ENCODE measurements around the gene SNRNP27.
"Not testable (repeated sequence)": the region's sequence is repeated elsewhere in the genome, so short reads cannot be mapped to it uniquely, and the experiment has no call there.

Gene SNRNP27

GRCh38 chr2:69947325-69947931, 53.7 kb downstream of the SNRNP27 start:
- DNase-seq = no peak

DNA sequence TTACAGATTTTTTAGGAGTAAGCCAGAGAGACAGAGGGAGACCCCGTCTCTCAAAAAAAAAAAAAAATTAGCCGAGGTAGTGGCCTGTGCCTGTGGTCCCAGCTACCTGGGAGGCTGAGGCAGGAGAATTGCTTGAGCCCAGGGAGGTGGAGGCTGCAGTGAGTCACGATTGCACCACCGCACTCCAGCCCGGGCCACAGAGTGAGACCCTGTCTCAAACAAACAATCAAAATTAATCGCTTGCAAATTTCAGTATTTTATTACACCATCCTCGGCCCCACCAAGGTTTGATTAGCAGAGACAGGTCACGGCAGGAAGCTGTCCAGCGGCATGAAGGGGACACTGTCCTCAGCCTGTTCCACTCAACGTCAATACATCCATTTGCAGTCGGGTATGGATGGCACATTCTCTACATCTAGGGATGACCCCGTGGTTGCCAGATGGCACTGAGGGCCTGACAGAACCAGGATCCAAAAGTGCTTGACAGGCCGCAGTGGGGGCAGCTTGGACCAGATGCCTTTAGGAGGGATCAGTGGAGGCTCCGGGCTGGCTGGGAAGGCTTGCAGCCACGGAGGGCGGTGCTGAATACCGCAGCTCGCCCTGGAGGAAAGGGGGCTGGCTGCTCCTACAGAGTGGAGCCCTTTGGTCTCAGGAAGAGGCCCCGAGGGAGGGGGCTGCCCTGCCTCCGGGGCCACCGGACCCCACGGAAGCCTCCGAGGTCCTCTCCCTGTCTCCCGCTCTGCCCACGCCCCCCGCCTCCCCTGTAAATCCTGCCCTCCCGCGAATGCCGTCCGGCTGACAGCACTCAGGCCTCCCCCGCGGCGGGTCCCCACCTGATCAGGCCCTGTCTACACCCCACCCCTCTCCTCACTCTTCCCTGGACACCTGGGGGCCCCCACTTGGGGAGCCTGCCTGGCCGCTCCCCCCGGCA, 54.5 kb downstream of the SNRNP27 start:
- DNase-seq = no peak

DNA sequence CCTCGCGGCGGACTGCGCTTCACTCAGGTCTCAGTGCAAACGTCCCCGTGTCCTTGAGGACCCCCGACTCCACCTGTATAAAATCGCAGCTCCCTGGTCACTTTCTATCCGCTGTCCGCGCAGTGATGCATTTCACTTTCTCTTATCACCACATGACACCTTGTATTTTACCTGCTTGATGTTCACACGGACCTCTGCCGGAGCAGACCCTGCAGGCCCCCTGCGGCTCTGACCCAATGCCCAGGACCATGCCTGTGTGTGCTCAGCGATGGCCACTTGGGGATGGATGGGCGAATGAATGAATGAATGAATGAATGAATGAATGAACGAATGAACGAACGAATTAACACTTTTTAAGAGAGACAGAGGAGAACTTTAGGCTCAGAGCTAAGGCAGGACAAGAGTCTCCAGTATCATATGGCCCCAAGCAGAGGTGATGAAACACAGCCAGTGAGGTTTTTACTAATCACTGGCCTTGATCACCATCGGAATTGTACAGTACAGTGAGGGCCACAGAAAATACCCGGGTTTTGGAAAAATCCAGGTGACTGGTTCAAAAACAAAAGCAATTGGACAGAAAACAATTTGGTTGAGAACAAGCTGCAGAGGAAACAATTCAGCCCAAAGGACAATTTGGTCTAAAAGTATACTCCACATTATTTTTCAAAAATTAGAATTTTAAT, 55.3 kb downstream of the SNRNP27 start:
- DNase-seq = no peak

DNA sequence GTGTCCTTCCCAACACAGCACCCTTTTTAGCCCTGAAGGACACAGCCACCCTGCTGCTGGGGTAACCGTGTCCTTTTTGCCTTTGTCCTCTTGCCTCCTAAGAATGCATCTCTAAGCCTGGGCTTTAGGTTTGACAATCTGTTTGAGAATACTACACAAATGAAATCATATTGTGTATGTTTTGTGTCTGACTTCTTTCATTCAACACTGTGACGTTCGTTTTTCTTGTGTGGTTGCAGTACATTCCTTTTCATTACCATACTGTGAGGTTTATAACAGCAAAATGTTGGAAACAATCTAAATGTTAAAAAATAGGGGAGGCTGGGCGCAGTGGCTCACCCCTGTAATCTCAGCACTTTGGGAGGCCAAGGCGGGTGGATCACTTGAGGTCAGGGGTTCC, 56.5 kb downstream of the SNRNP27 start:
- no peak for DNase-seq

DNA sequence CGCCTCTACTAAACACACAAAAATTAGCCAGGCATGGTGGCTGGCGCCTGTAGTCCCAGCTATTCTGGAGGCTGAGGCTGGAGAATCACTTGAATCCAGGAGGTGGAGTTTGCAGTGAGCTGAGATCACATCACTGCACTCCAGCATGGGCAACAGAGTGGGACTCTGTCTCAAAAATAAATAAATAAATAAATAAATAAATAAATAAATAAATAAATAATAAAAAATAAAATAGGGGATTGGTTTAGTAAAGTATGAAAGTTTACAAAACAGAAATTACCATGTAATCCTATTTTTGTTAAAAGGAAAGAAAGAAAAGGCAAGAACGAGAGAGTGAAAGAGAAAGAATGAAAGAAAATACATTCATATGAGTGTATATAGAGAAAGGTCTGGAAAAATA, 56.9 kb downstream of the SNRNP27 start:
- DNase-seq = not testable (repeated sequence)

- no peak for DNase-seq
Observed at GRCh38 chr2:69952336-69953115, 58.8 kb downstream of the SNRNP27 start.

- no peak for DNase-seq
Observed at GRCh38 chr2:69954084-69954483, 60.3 kb downstream of the SNRNP27 start.

All from HCEC 1CT (cell line).